A204.1 (cell line): ENCODE results near the gene OCRL.

ENCODE experiments used
- FAIRE-seq: peaks from 2 replicates; lab custom pipeline; 2012; peaks lifted over from hg19 to GRCh38; lab: Jason Lieb, UNC

The OCRL gene

DNA sequence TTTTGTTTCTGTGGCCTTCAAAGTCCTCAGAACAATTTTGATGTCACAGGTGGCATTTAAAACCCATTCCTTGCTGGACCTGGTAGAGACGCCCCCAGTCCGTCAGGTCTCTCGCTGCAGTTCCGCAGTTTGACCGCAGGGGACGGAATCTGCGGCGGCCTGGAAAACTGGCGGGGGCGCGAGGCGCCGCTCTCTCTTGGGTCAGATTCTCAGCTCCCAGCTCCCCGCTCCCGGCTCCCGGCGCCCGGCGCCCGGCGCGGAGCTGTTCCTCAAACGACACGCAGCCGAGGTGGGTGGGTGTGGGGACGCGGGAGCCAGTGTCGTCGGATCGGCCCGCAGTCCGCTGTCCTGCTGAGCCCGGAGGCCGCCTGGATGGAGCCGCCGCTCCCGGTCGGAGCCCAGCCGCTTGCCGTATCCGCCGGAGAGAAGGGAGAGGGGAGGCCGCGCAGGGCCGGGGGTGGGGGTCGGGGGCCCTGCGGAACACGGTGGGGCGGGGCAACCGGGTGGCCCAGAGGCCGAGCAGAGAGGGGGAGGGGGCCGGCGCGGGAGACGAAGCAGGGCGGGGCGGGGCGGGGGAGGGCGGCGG is at the start of gene OCRL:
OCRL (plus strand) TSS at position 192 of the 586 bp plus-strand sequence; CDS start at position 373, 181 bp downstream.
- FAIRE-seq = no peak

DNA sequence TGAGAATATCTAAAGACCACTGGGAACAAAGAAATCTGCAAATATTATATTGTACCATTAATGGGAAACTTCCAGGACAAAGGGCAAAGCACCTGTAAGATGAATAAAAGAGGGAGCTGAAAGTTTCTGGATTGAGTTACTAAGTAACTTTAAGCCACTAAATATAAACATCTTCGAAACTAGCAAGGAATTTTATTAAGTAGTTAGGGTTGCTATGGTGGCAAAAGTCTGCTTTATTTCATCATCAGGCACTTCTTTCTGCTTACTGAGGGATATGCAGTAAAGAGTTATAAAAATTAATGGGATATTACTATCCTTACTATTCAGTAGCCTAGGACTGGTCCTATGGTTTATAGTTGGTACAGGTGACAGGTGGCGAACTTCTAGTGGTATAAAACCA is 49.7 kb upstream of the OCRL start:
- no peak for FAIRE-seq

DNA sequence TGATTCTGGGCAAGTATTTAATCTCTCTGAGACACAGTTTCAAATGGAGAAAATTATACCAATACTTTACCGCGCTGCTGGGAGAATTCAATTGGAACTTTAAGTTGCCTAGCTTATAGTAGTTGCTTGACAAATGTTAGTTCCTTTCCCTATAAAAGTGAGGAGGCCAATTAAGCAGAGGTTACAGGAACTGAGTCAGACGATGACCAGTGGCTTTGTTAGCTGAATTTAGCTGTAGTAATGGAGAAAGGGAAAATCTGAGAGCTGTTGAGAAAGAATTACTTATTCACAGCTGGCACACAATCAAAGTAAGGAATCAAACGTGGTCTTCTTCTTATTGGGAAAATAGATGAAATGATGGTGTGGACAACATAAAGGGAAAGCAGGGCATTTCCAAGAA is 46.4 kb upstream of the OCRL start:
- FAIRE-seq = no peak

DNA sequence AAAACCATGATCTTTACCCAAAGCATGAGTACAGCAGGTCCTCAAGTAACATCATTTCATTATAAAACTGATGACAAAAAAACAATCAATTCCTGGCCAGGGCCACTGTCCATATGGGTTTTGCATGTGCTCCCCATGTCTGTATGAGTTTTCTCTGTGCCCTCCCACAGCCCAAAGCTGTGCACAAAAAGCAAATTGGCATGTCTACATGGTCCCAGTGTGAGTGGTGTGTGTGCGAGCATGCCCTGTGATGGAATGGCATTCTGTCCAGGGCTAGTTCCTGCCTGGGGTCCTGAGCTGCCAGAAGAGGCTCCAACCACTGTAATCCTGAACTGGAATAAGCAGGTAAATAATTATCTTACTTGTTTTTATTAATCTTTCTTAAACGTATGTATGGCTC is 45.2 kb upstream of the OCRL start:
- no peak for FAIRE-seq

DNA sequence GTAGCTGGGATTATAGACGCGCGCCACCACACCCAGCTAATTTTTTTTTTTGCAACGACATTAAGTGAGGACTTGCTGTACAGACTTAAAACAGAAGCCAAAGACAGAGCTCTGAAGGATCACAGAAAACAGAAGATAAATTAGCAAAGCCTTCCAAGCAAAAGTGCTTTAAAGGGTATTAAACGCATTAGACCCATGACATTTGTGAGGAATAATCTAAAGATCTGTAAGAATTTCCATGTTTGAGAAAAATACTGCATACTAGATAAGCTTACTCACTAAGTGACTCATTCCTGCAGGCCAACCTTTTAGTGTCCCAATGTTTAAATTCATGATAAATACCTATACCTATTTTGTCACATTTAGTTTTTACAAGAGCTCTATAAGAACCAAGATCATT is 44.2 kb upstream of the OCRL start:
- FAIRE-seq = no peak

DNA sequence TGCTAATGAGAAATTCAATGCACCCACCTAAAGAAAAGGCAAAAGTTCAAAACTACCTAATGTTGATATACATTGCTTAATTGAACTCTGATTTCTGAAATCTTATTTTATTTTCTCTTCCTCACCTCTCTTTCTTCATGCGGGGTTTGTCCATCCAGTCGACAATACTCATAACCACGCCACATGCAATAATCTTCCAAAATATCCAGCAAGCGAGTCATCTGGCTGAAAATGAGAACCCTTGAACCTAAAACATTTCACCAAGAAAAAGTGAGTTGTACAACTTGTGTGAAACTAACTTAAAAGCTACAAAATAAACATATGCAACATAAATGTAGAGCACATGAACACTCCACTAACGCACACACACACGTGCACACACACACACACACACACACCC is 43.4 kb upstream of the OCRL start:
- FAIRE-seq = no peak

DNA sequence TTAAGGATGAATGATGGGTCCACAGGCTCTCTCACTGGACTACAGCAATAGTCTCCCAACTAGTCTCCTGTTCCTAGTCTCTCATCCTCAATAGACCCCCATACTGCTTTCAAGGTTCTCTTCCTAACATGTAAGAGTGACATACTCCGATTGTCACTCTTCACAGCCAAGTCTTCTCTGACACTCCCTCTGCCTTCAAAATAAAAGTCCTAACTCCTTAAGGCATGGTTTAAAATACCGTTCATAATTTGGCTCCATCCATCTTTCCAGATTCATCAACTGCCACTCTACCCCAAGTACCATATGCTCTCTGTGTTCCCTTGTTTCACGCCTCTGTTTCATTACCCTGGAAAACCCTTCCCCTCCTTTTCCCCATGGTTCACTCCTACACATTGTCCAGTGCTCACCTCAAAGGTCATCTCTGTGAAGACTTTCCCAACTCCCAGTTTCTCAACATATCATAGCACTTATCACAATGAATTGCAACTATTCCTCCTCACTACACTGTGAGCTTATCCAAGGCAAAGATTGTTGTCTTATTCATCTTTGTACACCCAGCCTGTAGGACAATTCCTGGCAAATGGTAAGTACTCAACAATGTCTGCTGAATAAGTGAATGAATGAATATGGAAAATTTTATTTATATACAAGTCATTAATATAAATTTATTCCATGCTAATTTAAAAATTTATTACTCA is 42.8 kb upstream of the OCRL start:
- no peak for FAIRE-seq

DNA sequence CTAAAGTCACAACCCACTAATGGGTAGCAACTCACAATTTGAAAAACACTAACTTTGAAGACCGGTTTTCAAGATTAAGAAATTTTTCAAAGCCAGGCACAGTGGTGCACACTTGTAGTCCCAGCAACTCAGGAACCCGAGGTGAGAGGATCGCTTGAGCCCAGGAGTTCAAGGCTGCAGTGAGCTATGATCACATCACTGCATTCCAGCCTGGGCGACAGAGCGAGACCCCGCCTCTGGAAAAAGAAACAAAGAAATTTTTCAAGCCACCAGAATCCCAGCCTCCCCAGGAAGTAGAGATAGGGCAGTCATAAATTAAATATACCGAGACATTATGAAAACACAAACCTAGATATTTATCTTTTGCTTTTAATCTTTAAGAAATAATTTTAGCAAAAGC is 29.7 kb upstream of the OCRL start:
- no peak for FAIRE-seq

DNA sequence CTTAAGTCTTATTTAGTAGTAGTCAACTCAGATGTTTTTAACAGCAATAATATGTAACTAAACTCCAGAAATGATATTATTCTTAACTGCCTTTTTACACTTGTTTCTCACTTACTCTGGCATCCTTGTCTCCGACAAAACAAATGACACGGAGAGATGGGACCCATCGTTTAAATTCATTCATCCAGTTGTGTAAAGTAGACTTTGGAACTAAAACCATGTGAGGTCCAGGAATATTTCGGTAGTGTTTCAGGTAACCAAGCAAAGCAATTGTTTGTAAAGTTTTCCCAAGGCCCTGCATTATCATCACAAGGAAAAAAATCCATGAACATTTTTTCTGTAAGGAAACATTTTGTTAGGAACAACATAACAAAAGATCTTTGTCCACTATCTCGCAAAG is 28.4 kb upstream of the OCRL start:
- FAIRE-seq = no peak

DNA sequence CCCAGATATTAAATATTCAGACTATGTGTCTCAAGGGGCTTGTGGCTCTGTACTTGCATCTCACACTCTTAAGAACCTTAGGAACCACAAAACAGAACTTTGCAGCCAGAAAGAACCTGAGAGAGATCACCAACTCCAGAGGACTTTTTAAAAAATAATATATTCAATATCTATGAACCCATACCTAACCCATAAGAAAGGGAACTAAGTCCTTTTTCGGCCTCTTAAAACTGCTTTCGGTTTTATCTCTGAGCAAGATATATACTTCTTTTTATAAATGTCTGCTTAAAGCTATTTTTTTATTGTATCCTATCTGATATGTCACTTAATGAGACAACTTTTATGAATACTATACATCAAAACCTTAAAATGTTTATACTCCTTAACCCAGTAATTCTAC is 27.6 kb upstream of the OCRL start:
- FAIRE-seq = no peak

DNA sequence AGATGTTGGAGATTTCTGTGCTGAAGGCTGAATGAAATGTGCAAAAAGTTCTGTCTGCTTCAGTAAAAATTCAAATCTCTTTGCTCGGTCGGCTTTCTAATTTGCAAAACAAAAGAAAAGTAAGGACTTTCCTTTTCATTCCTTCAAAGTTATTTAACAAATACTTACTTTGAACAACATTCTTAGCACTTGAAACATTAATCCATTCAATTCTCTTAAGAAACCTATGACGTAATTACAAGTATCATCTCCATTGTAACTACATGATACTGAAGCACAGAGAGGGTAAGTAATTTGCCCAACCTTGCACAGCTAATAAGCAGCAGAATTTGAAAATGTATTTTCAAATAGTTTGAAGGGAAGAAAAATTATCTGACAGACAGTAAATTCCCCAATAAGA is 23.7 kb upstream of the OCRL start:
- no peak for FAIRE-seq

DNA sequence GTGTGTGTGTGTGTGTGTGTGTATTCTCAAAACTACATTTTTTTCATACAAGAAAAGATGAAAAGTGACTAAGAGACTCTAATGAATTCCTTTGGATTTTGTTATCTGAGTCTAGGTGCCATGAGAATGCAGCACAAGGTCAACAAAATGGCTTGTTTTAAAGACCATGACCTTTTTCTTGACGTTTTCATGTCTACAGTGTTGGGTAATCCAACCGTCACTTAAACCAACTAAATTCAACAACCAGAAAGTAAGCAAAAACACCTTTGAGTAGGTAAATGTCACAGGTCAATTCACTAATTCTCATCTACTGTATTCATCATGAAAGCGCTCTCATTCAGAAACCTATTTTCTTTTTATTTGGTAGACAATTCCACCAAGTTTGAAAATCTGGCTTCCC is 19.9 kb upstream of the OCRL start:
- no peak for FAIRE-seq

DNA sequence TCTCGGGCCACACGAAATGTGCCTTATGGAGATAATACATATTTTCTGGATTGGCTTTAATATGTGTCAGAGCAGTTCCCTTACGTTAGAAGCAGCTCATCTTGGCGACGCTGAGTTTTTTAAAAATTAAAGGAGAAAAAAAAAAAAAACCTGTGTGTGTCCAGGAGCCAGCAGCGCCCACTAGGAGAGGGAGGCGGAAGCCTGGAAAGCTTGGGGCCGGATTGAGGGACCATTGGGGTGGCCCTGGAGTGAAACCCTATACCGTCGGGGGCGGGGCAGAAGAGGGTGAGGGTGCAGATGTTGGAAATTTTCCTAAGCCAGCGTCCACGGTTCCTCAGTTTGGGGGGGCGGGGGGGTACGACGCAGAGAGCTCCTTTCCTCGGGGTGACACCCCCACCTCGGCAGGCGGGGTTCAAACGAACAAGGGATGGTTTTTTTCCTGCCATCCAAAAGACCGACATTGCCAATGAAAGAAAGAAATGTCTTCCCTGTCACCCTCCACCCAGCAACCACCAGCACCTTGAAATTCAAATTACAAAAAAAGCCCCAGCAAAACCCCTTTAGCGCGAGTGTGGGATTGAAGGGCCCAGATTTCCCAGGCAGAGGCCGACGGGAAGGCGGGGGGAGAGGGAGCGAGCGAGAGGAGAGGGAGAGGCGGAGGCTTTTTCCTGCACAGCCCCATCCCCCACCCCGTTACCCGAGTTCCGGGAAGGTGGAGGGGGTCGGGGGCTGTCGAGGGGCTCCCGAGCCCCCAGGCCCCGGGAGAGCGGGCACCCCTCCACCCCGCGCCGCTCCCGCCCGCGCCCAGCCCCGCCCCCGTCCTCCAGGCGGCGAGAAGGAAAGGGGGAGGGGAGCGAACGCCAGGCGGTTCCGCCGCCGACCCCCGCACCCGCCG is 17.6 kb upstream of the OCRL start:
- no peak for FAIRE-seq

DNA sequence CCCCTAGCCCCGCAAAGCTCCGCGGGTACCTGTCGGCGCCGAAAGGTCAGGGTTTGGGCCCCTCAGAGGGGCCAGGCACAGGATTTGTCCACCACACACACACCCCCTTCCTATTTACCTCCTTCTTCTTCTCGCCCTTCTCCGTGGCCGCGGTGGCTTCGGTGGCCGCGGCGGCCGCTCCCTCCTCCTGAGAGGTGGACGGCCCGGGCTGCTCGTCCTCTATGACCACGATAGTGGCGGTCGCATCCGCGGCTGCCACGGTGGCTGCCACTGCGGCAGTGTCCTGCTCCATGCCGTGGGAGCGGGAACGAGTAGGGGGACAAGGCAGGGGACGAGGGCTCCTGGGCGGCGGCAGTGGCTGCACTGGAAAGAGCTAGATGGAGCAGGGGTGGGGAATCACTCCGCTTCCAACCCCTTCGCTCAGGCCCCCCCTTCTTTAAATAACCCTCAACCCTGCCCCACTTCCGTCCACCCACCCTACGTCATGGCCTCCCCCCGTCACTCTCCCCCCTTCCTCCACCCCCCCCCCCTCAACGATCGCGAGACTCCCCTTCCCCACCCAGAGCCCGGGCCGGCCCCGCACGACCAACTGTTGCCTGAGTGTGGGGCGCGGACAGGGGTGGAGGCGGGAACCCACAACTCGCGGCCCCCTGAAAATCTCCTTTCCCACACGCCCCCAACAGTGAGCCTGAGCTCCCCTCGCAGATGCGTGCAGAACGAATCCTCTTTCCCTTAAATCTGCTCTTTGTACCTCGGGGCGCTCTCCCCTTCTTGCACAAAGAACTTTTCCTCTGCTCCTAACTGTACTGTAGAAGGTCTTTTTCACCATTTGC is 16.8 kb upstream of the OCRL start, which contains the start of gene SMARCA1:
SMARCA1 (minus strand) TSS at position 412 of the 833 bp plus-strand sequence; CDS start at position 292, 120 bp downstream.
- no peak for FAIRE-seq

DNA sequence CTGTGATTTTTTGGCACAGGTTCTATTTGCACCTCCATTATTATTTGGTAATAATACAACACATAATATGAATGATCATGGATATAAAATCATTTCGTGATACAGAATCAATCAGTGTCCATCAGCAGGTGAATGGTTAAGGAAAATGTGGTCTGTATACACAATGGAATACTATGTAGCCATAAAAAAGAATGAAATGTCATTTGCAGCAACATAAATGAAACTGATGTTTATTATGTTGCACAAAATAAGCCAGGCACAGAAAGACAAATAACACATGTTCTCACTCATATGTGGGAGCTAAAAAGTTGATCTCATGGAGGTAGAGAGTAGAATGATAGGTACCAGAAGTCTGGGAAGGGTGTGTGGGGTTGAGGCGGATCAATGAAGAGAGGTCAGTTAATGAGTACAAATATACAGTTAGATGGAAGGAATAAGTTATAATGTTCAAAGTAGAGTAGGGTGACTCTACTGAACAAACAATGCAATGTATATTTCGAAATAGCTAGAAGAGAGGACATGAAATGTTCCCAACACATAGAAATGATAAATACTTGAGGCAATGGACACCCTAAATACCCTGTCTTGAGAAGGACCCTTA is 15.7 kb upstream of the OCRL start:
- FAIRE-seq = no peak

DNA sequence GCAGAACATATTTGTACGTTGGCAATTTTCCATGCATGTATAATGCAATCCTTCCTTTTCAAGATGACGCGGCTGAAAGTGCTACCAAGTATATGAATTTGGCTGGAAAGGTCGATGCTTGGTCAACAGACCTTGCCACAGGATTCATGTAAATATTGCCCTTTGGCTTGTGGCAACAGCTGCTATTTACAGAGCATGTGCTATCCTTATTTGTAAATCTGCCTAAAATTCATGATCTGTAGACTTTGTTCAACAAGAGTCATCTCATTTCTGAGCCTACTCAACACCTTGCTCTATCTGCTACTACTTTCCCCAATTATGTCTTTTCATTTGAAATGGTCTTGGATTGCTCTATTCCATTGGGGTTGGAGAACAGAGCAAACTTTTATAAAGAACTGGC is 14.9 kb upstream of the OCRL start:
- no peak for FAIRE-seq

DNA sequence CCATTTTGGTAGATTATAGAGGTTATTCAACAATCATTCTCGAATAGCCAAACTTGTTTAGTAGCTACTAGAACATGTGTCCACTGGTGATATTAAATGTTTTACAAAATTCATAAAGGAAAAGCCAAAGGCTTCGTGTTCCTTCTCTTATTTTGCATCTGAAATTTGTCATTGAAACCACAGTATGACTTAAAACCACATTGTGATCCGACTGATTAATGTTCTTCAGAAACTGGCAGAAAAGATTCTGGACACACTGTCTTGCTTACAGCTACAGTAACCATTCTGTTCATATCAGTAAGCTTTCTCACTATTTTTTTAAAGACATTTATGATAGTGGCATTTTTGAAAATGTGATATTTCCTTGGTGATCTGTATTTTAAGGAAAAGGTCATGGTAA is 14.2 kb upstream of the OCRL start:
- no peak for FAIRE-seq

DNA sequence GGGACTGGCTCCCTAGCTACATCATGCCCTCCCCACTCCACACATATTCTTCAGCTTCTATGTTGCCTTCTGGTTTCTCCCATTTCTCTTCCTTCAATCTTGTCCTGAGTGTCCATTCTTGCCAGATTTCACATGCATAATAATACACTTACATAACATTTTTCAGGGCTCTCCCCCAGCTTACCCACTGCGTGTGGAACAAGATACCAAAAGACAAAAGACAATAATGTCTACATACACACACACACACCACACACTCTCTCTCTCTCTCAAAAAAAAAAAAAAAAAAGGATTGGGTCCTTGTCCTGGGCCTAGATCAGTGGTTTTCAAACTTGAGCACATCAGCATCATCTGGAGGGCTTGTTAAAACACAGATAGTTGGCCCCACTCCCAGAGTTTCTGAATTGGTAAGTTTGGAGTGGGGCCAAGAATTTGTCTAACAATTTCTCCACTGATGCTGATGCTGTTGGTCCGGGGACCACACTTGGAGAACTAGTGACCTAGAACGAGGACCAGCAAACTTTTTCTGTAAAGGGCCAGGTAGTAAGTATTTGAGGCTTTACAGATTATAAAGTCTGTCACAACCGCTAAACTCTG is 10.3 kb upstream of the OCRL start:
- FAIRE-seq = no peak

DNA sequence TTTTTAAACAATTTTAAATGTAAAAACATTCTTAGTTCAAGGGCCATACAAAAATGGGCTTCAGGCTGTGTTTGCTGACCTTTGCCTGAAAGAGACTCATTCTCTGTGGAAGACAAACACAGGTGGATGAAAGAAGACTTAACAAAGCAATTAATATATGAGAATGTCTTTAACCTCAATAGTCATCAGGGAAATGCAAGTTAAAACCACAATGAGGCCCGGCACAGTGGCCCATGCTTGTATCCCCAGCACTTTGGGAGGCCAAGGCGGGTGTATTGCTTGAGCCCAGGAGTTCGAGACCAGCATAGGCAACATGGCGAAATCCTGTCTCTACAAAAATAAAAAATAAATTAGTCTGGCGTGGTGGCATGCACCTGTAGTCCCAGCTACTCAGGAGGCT is 9.6 kb upstream of the OCRL start:
- no peak for FAIRE-seq

DNA sequence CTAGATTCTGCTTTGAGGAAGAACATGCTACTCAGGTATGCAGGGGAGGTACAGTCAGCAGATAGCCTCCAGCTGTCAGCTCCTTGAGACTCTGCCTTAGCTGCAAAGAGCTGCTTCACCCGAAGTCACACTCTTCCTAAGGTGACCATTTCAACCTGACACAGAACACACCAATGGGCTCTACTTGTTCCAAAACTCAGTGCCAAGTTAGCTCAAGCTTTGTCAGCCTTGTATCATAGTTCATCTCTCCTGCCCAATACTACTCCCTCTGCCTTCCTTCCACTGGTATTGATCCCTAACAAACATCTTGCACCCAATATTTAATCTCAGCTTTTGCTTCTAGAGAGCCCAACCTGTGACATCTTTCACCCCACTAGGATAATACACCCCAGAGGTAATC is 8.9 kb upstream of the OCRL start:
- FAIRE-seq = no peak

DNA sequence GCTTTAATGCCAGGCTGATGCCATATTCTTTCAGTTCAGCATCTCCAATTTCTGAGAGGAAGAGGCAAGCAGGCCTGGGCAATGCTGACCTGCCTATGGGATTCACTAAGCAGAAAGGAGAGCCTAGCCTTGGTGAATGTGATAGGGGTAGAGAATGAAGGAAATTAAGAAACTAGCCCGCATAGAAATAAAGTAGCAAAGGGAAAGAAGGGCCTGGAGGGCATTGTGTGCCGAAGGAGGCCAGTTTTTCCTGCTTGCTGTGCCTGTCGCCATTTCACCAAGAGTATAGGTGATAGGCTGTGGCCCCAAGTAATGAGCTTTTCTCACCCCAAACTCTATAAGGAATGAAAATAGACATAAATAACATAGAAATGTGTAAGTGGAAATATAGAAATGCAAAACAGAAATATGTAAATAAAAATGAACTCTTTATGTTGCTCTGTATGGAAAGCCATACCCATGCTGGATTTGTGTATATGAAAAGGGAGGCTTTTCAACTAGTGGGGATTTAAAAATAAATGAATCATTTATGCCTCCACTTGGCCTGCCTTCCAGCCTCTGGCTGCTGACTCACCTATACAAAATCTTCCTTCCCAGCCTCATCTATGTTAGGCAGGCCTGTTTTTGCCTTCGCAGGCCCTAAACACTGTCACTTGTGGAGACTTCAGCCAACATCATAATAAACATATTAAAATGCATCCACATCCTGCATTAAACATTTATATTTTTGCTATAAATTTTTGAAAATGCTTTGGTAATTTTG is 5.1 kb upstream of the OCRL start:
- FAIRE-seq = no peak
